Measurements from ENCODE around the gene NEUROD2. TPM values are rescaled to one million over a fixed set of nuclear protein-coding genes. Genes with fewer than 3 reads are reported as not detected.

Gene NEUROD2
- total and polyA plus RNA-seq, 2 of the 13 experiments (the other 11 are each of a cell fraction or from before 2014, with no cell fraction given) = not detected

DNA sequence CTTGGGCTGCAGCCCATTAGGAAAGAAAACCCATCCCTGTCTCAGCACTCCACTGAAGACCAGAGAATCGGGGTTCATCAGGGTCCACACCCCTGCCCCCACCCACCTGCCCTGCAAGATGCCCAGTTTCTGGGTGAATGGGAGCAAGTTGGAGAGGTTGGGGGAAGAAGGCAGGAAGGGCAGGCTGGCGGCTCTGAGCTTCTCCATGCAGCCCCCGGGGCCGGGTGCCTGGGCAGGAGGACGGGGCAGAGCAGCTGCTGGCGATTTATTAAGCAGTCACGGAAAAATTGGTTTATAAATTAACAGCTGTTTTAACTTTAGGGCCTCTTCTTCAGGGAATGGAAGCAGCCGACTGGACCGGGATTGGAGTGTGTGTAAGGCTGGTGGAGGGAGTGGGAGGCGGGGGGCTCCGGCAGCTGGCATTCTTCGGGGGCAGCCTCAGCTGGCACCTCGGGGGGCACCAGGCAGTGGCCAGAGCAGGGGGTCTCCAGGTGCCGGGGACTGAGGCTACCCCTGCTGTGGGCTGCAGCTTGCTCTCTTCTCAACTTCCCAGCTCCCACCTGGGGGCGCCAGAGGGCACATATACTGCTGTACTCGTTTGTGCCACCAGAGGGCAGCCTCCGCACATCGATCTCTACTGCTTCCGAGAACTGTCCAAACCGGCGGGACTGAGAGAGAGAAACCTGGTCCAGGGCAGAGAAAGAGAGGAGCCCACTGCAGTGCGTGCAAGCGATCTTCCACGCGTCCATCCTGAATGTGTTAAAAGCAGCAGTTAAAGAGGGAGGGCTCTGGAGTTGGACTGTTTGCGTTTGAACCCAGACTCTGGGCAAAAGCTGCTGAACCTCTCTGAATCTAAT lies 14.0 kb upstream of the NEUROD2 start (continued):
- TF ChIP-seq, protein P1, sequence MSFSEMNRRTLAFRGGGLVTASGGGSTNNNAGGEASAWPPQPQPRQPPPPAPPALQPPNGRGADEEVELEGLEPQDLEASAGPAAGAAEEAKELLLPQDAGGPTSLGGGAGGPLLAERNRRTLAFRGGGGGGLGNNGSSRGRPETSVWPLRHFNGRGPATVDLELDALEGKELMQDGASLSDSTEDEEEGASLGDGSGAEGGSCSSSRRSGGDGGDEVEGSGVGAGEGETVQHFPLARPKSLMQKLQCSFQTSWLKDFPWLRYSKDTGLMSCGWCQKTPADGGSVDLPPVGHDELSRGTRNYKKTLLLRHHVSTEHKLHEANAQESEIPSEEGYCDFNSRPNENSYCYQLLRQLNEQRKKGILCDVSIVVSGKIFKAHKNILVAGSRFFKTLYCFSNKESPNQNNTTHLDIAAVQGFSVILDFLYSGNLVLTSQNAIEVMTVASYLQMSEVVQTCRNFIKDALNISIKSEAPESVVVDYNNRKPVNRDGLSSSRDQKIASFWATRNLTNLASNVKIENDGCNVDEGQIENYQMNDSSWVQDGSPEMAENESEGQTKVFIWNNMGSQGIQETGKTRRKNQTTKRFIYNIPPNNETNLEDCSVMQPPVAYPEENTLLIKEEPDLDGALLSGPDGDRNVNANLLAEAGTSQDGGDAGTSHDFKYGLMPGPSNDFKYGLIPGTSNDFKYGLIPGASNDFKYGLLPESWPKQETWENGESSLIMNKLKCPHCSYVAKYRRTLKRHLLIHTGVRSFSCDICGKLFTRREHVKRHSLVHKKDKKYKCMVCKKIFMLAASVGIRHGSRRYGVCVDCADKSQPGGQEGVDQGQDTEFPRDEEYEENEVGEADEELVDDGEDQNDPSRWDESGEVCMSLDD (CRISPR knock-in tag; IDR thresholded peaks at IDR 0.05; ENCODE audit: borderline replicate concordance) = no peak
- TF ChIP-seq KDM5A (IDR thresholded peaks at IDR 0.05; ENCODE audit: borderline replicate concordance, low read length) (no peak), GATAD2A (CRISPR knock-in tag; IDR thresholded peaks at IDR 0.05) (peak; percentile 81), NPAS2 (CRISPR knock-in tag; IDR thresholded peaks at IDR 0.05; ENCODE audit: borderline replicate concordance) (peak; percentile 72; the same call in 1 of the 2 replicates), ZFX (CRISPR knock-in tag; IDR thresholded peaks at IDR 0.05; ENCODE audit: low read depth) (peak; percentile 53), ONECUT2 (CRISPR knock-in tag; IDR thresholded peaks at IDR 0.05) (peak; percentile 84), CEBPG (CRISPR knock-in tag; IDR thresholded peaks at IDR 0.05) (peak; percentile 29; the same call in 1 of the 2 replicates), ZFP36L2 (CRISPR knock-in tag; IDR thresholded peaks at IDR 0.05) (peak; percentile 92), ZNF737 (CRISPR knock-in tag; IDR thresholded peaks at IDR 0.05; ENCODE audit: borderline replicate concordance) (0 out of 2 replicates have a peak, but pooled peaks have one; percentile 19), YY1 (IDR thresholded peaks at IDR 0.05; ENCODE audit: insufficient read depth, insufficient replicate concordance, low read depth, low read length) (peak; percentile 77), MEIS2 (CRISPR knock-in tag; IDR thresholded peaks at IDR 0.05) (peak; percentile 41; the same call in 1 of the 2 replicates)
- TF ChIP-seq, protein P2, sequence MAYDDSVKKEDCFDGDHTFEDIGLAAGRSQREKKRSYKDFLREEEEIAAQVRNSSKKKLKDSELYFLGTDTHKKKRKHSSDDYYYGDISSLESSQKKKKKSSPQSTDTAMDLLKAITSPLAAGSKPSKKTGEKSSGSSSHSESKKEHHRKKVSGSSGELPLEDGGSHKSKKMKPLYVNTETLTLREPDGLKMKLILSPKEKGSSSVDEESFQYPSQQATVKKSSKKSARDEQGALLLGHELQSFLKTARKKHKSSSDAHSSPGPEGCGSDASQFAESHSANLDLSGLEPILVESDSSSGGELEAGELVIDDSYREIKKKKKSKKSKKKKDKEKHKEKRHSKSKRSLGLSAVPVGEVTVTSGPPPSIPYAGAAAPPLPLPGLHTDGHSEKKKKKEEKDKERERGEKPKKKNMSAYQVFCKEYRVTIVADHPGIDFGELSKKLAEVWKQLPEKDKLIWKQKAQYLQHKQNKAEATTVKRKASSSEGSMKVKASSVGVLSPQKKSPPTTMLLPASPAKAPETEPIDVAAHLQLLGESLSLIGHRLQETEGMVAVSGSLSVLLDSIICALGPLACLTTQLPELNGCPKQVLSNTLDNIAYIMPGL (CRISPR knock-in tag; IDR thresholded peaks at IDR 0.05; ENCODE audit: borderline replicate concordance in 1 of 2, low read depth in 1 of 2) = peak; percentile 98 to 99
- TF ChIP-seq, protein P3, sequence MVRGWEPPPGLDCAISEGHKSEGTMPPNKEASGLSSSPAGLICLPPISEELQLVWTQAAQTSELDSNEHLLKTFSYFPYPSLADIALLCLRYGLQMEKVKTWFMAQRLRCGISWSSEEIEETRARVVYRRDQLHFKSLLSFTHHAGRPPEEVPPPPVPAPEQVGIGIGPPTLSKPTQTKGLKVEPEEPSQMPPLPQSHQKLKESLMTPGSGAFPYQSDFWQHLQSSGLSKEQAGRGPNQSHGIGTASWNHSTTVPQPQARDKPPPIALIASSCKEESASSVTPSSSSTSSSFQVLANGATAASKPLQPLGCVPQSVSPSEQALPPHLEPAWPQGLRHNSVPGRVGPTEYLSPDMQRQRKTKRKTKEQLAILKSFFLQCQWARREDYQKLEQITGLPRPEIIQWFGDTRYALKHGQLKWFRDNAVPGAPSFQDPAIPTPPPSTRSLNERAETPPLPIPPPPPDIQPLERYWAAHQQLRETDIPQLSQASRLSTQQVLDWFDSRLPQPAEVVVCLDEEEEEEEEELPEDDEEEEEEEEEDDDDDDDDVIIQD (CRISPR knock-in tag; IDR thresholded peaks at IDR 0.05; ENCODE audit: low read depth) = peak; percentile 69
- TF ChIP-seq, protein P4, sequence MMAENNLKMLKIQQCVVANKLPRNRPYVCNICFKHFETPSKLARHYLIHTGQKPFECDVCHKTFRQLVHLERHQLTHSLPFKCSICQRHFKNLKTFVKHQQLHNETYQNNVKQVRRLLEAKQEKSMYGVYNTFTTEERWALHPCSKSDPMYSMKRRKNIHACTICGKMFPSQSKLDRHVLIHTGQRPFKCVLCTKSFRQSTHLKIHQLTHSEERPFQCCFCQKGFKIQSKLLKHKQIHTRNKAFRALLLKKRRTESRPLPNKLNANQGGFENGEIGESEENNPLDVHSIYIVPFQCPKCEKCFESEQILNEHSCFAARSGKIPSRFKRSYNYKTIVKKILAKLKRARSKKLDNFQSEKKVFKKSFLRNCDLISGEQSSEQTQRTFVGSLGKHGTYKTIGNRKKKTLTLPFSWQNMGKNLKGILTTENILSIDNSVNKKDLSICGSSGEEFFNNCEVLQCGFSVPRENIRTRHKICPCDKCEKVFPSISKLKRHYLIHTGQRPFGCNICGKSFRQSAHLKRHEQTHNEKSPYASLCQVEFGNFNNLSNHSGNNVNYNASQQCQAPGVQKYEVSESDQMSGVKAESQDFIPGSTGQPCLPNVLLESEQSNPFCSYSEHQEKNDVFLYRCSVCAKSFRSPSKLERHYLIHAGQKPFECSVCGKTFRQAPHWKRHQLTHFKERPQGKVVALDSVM (CRISPR knock-in tag; IDR thresholded peaks at IDR 0.05) = peak; percentile 55
- TF ChIP-seq, protein P5, sequence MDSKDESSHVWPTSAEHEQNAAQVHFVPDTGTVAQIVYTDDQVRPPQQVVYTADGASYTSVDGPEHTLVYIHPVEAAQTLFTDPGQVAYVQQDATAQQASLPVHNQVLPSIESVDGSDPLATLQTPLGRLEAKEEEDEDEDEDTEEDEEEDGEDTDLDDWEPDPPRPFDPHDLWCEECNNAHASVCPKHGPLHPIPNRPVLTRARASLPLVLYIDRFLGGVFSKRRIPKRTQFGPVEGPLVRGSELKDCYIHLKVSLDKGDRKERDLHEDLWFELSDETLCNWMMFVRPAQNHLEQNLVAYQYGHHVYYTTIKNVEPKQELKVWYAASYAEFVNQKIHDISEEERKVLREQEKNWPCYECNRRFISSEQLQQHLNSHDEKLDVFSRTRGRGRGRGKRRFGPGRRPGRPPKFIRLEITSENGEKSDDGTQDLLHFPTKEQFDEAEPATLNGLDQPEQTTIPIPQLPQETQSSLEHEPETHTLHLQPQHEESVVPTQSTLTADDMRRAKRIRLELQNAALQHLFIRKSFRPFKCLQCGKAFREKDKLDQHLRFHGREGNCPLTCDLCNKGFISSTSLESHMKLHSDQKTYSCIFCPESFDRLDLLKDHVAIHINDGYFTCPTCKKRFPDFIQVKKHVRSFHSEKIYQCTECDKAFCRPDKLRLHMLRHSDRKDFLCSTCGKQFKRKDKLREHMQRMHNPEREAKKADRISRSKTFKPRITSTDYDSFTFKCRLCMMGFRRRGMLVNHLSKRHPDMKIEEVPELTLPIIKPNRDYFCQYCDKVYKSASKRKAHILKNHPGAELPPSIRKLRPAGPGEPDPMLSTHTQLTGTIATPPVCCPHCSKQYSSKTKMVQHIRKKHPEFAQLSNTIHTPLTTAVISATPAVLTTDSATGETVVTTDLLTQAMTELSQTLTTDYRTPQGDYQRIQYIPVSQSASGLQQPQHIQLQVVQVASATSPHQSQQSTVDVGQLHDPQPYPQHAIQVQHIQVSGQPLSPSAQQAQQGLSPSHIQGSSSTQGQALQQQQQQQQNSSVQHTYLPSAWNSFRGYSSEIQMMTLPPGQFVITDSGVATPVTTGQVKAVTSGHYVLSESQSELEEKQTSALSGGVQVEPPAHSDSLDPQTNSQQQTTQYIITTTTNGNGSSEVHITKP (CRISPR knock-in tag; IDR thresholded peaks at IDR 0.05; ENCODE audit: low read depth) = peak; percentile 51; the same call in 1 of the 2 replicates

Measured in HepG2 (cell line).